Camera-type eye (tissue), 1 donor: Measurements from ENCODE around the gene ADIPOR2. TPM values are rescaled to one million over a fixed set of nuclear protein-coding genes. Genes with fewer than 3 reads are reported as not detected.

Source experiments
- total RNA-seq: library from RNA; depleted of rRNA; stranded (reverse); fragments of >200 nt; gene quantifications from one replicate; pipeline ENCODE4 v1.2.3, GENCODE V29; 2014

ADIPOR2 gene, protein sequence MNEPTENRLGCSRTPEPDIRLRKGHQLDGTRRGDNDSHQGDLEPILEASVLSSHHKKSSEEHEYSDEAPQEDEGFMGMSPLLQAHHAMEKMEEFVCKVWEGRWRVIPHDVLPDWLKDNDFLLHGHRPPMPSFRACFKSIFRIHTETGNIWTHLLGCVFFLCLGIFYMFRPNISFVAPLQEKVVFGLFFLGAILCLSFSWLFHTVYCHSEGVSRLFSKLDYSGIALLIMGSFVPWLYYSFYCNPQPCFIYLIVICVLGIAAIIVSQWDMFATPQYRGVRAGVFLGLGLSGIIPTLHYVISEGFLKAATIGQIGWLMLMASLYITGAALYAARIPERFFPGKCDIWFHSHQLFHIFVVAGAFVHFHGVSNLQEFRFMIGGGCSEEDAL
- 48.8 TPM for total RNA-seq

DNA sequence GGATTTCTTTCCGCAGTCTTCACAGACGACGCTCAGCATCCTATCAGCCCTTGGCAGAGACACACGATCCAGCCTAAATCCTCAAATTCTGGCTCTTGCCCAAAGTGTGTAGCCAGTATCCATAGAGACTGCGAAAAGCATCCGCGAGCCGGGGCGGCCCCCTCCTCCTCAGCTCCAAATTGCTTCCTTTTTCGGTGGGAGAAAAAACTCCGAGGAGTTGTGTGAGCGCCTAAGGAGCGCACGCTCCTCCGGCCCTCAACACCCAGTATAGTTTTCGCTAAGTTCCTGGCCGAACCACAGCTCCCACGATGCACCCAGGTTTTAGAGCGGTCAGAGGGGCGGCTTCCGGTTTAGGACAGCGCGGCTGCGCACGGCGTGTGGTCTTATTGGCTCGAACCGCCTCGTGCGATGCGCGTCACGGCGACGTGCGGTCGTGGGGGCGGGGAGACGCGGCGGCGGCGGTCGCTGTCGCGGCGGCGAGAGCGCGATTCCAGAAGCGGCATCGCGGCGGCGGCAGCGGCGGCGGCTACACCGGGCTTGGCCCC lies at the start of gene ADIPOR2:
TSS of gene ADIPOR2 (plus strand) at position 493 of the 545 bp plus-strand sequence. CDS start 63,274 bp downstream, outside the sequence.

DNA sequence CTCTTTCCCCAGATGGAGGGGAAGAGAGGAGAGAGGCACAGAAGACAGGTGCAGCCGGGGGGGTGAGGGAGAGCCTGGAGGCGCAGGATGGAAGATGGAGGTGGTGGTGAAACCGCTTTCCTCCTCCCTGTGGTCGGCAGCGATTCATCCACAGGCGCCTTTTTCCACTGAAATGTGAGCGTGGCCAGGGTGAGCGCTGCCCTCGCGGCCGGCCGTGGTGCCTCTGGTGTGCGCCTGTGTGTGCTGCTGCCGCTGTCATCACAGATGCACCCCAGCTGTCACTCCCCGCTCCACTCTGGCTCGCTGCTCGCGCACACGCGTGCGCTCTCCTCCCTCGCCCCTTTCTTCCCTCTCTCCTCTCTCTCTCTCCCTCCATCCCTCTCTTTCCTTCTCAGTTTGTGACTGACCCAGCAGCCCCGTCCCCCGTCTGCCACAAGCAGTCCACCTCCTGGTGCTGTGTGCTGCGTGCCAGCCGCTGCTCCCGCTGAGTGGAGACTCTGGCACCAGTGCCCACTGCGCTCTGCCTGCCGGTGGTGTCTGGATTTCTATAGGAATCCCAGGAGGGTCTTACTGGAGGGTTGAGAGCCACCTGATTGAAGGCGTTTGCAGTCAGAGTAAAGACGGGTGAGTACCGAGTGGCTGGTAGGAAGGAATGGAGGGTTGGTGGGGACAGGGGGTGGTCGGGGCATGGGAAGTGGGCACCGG lies 129.5 kb downstream of the ADIPOR2 start, which contains the start of gene LRTM2:
TSS of gene LRTM2 (plus strand) at position 375 of the 705 bp plus-strand sequence. CDS start 7,584 bp downstream, outside the sequence.

Other genes with a start within 250 kb of the ADIPOR2 start
- gene FBXL14, start 96.5 kb upstream of the ADIPOR2 start, total RNA-seq = 26.1 TPM
- 34.6 TPM for gene WNT5B, start 61.8 kb upstream of the ADIPOR2 start, total RNA-seq
- gene LRTM2, start 129.5 kb downstream of the ADIPOR2 start, total RNA-seq = 3.8 TPM
- 49.8 TPM for gene CACNA2D4, start 227.6 kb downstream of the ADIPOR2 start, total RNA-seq